Heart right ventricle (tissue), 16 donors: ENCODE results near the gene TMC8. TPM values are rescaled to one million over a fixed set of nuclear protein-coding genes. Genes with fewer than 3 reads are reported as not detected.
A peak's percentile ranks its signal among the peaks of the same experiment; 100 is the strongest.

ENCODE experiments used
- ATAC-seq, 8 donors: fragments of 200-7000 bp; cut with Tn5 transposase; one replicate each; pipeline ENCODE4 v1.9.1; 2020; ENCODE audit warnings: mild to moderate bottlenecking in 8 of 8, moderate library complexity in 8 of 8, moderate number of reproducible peaks in 1 of 8
- DNase-seq, 2 donors: peaks; one replicate each; pipeline ENCODE4 v3.0.0-alpha.2; 2020
- H3K27ac ChIP-seq, 10 donors: fragments of 200-600 bp; sonication (generic) in 2 of 10; one replicate each; pipeline versions ENCODE4 v1.5.0 to v1.8.0; 2020 to 2022; ENCODE audit warnings: mild to moderate bottlenecking in 3 of 10
- H3K27me3 ChIP-seq, 7 donors: fragments of 200-600 bp; one replicate each; pipeline ENCODE4 v1.8.0; 2021 to 2022; ENCODE audit warnings: mild to moderate bottlenecking in 2 of 7
- H3K36me3 ChIP-seq, 9 donors: fragments of 200-600 bp; sonication (generic) in 1 of 9; one replicate each; pipeline versions ENCODE4 v1.5.0 to v1.8.0; 2020 to 2022; ENCODE audit warnings: mild to moderate bottlenecking in 2 of 9
- H3K4me1 ChIP-seq, 9 donors: fragments of 200-600 bp; sonication (generic) in 1 of 9; one replicate each; pipeline versions ENCODE4 v1.5.0 to v1.8.0; 2020 to 2022; ENCODE audit warnings: mild to moderate bottlenecking in 4 of 9
- H3K4me3 ChIP-seq, 10 donors: fragments of 200-600 bp; sonication (generic) in 2 of 10; one replicate each; pipeline versions ENCODE4 v1.5.0 to v1.8.0; 2020 to 2022; ENCODE audit warnings: mild to moderate bottlenecking in 7 of 10, moderate library complexity in 2 of 10
- H3K9me3 ChIP-seq, 11 donors: fragments of 200-600 bp in 10 of 11; sonication (generic) in 2 of 11; one replicate each; pipeline versions ENCODE4 v1.5.0 to v1.8.0; 2013 to 2022; ENCODE audit warnings: mild to moderate bottlenecking in 2 of 11, control low read depth in 1 of 11, moderate library complexity in 1 of 11
- WGBS, 2 donors: extraction: QIAGEN DNeasy Blood & Tissue Kit; methylation state at CpG; one replicate each; pipeline ENCODE4 v1.1.7; 2013; ENCODE audit warnings: inconsistent platforms in 1 of 2; 5-methylcytosine and 5-hydroxymethylcytosine counted together
- intact Hi-C, 10 donors: fragments of 100-400 bp; cut with DNase I; formaldehyde crosslinking; loops; one replicate each; pipeline versions ENCODE4 v1.11.1 to v1.14.2; 2022
- polyA plus RNA-seq, 2 donors: library from polyadenylated mRNA; stranded (reverse); fragments of 200-250 nt; gene quantifications; one replicate each; pipeline ENCODE4 v1.2.3, GENCODE V29; 2013
- total RNA-seq, 10 donors: library from RNA; stranded (reverse); fragmentation: NEBNext Ultra II Directional in 3 of 10; extraction: Animal tissue kit (Norgen Biotek cat#: 25700) in 3 of 10; gene quantifications; one replicate each; pipeline versions ENCODE4 v1.2.1 to v1.2.4, GENCODE V29; 2021 to 2023
- TF ChIP-seq, protein P1 (sequence below), 9 donors: fragments of 200-600 bp; sonication (generic) in 2 of 9; IDR thresholded peaks; one replicate each; pipeline versions ENCODE4 v1.5.0 to v1.8.0; 2021 to 2022; ENCODE audit warnings: antibody characterized with exemption in 9 of 9, mild to moderate bottlenecking in 5 of 9, moderate library complexity in 1 of 9
- donor health status: Arrhythmogenic right ventricular cardiomyopathy.
- donor health status: ischemic (EF 13 %, LVEDD 7.1; RV severe dilation, severe dysfunction).
- donor health status: healthy with polysubstance abuse.
- donor health status: DM: no; HTN: yes; CAD: no.
- donor health status: DM: no; HTN: no; CAD: no.
- donor health status: ischemic (EF 25% LVEDD 6.9; RV normal size, moderate dysfunction).
- donor health status: ischemic (EF 25% LVEDD 5.7; RV mildly dilated, moderate dysfunction).
- donor health status: healthy.
- donor health status: DM: yes; HTN: yes; CAD: no.
- donor health status: Ischemic cardiomyopathy.
- donor health status: ischemic (EF 35%, LVEDD 5.7; RV mildly dilated, moderate dysfunction).
- donor health status: nonischemic (EF 11% LVEDD 7.7; RV severe dilation, severe dysfunction).
- donor health status: DM: yes; HTN: yes; CAD: no.
- donor health status: PGD.
- donor health status: ischemic (EF 29% LVEDD 5.4; RV normal size, mild dysfunction).
- donor health status: nonischemic (EF 23%, LVEDD 6.1; RV moderate dilation, normal function).

The TMC8 gene
- total and polyA plus RNA-seq, 12 donors: 0.85 to 11.2 (median 2.1) TPM

DNA sequence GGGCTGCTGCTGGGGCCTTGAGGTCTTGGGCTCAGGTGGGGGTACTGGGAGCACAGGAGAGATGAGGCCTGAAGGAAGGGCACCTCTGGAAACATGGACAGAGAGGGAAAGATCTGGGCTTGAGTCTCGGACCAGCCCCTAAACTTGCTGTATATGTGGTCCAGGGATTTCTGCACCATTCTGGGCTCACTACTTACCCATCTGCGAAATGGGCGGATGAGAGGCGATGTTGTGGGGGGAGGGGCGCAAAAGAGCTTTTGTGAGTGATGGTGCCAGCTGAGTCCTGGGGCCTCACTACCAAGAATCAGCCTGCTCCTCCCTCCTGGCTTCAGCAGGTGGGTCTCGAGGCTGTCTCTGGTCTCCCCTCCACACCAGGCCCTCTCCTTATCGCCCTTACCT, 15.9 kb downstream of the TMC8 start:
- Histone ChIP-seq H3K27me3 (no peaks in the 10 kb centered on the region), H3K4me1 (peaks cover 16 to 47% (median 39%) of the 10 kb centered on the region in 9 donors), H3K36me3 (peaks cover 0 to 11% (median 0%) of the 10 kb centered on the region in 9 donors), H3K4me3 (no peak overlapping the region), H3K9me3 (no peaks in the 10 kb centered on the region), H3K27ac (no peak overlapping the region)
- WGBS, 2 donors: 97 to 98% methylated on average over 7 of the region's 7 CpGs
- no peak for DNase-seq
- ATAC-seq: no peak
- TF ChIP-seq, protein P1, sequence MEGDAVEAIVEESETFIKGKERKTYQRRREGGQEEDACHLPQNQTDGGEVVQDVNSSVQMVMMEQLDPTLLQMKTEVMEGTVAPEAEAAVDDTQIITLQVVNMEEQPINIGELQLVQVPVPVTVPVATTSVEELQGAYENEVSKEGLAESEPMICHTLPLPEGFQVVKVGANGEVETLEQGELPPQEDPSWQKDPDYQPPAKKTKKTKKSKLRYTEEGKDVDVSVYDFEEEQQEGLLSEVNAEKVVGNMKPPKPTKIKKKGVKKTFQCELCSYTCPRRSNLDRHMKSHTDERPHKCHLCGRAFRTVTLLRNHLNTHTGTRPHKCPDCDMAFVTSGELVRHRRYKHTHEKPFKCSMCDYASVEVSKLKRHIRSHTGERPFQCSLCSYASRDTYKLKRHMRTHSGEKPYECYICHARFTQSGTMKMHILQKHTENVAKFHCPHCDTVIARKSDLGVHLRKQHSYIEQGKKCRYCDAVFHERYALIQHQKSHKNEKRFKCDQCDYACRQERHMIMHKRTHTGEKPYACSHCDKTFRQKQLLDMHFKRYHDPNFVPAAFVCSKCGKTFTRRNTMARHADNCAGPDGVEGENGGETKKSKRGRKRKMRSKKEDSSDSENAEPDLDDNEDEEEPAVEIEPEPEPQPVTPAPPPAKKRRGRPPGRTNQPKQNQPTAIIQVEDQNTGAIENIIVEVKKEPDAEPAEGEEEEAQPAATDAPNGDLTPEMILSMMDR (IDR thresholded peaks at IDR 0.05): no peak
- intact Hi-C loops: no loop called here

DNA sequence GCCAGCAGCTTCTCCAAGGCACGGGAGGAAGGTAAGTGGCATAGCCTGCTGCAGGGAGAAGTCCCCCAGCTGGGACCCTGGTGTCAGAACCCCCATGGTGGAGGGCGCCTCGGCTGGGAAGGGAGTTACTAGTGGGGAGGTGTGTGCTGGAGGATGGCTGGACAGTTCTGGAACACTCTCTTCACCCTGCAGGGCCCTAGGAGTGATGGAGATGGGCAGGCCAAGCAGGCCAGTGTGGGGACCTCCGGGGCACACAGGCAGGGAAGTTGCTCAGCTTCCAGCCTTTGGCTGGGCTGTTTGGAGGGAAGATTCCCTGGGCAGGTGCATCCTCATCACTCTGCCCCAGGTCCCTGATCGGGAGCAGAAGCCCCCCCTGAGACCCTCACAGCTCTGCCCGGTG, 16.3 kb downstream of the TMC8 start:
- H3K27ac ChIP-seq: peak overlapping the region in 1 of 10 donors; percentile 20
- WGBS, 2 donors: 90 to 92% methylated on average over 6 of the region's 6 CpGs

DNA sequence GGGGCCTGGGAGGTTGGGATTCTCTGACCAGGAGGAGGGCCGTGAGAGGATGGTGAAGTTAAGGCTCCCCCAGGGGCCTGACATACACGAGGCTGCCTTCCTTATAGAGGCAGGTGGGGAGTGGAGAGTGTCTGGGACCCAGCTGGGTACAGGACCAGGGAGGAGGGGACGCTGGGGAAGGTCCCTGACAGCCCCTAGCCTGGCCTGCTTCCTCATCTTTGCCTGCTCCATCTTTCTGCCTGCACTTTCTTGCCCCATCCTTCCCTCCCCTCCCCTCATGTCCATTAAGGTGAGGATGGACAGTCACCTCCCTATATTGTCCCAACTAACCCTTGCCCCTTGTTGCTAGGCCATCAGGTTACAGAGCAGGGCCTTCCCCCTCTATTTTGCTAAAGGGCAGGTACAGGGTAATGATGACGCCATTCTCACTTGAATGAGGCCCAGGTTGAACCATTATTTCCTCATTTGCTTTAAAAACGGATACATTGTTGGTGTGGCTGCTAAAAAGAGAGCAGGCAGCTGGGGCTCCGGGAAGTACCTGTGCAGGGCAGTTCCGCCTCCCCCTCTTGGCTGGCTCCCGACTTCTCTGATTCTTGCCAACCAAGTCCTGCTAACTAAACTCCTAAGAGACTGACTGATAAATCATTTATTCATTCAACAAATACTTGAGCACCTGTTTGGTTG, 16.9 kb downstream of the TMC8 start:
- TF ChIP-seq, protein P1 (IDR thresholded peaks at IDR 0.05): no peak
- Histone ChIP-seq H3K9me3 (no peaks in the 10 kb centered on the region), H3K4me3 (no peak overlapping the region), H3K27me3 (no peaks in the 10 kb centered on the region), H3K27ac (peak overlapping the region in 1 of 10 donors; percentile 20), H3K4me1 (peaks cover 16 to 48% (median 39%) of the 10 kb centered on the region in 9 donors), H3K36me3 (peaks cover 0 to 2% (median 0%) of the 10 kb centered on the region in 9 donors)
- DNase-seq (no peak), ATAC-seq (no peak)
- WGBS, 2 donors: 75 to 81% methylated on average over 8 of the region's 8 CpGs
- intact Hi-C loops: no loop called here

More for the DNA sequence above, 16.3 kb downstream of the TMC8 start:
- TF ChIP-seq, protein P1 (IDR thresholded peaks at IDR 0.05): no peak
- peaks cover 16 to 47% (median 39%) of the 10 kb centered on the region in 9 donors for H3K4me1 ChIP-seq
- peaks cover 0 to 7% (median 0%) of the 10 kb centered on the region in 9 donors for H3K36me3 ChIP-seq
- H3K4me3 ChIP-seq: no peak overlapping the region
- intact Hi-C loops: no loop called here
- DNase-seq (no peak), ATAC-seq (no peak)
- no peaks in the 10 kb centered on the region for H3K9me3 ChIP-seq
- no peaks in the 10 kb centered on the region for H3K27me3 ChIP-seq

DNA sequence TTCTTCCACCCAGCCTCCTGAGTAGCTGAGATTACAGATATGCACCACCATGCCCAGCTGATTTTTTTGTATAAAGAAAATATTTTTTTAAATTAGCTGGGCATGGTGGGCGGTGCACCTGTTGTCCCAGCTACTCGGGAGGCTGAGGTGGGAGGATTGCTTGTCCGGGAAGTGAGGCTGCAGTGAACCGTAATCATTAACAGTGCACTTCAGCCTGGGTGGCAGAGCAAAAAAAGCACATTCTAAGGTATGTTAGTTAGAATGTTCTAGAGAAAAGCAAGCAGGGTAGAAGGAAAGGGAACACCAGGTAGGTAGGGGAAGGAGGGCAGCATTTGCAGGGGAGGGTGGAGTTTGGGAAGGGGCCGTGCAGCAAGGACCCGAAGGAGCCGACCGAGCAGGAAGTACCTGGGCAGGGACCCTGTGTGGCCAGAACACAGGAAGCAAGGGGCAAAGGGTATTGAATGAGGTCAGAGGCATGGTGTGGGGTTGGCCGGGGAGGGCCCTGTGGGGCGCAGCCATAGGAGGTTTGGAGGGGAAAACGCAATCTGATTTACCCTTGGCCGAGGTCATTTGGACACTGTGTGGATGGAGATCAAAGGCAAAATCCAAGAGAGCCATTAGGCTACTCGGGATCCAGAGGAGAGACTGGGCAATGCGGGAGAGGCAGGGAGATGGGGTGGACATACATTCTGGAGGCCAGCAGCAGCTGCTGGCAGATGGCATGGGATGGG, 17.9 kb downstream of the TMC8 start:
- Histone ChIP-seq H3K4me3 (no peak overlapping the region), H3K27ac (no peak overlapping the region), H3K4me1 (peaks cover 16 to 47% (median 36%) of the 10 kb centered on the region in 9 donors), H3K36me3 (no peaks in the 10 kb centered on the region), H3K9me3 (no peaks in the 10 kb centered on the region), H3K27me3 (no peaks in the 10 kb centered on the region)
- TF ChIP-seq, protein P1 (IDR thresholded peaks at IDR 0.05): no peak
- ATAC-seq (no peak), DNase-seq (no peak)
- WGBS, 2 donors: 78 to 83% methylated on average over 14 of the region's 14 CpGs
- intact Hi-C loops: no loop called here
